Stimulated activated naive CD8-positive, alpha-beta T cell treated with anti-CD3 and anti-CD28 coated beads, Interleukin-15, Interleukin-2, amounts not matched to agents 100 U/mL and 50 U/mL, for 24 hours (primary cell): ENCODE measurements around the gene TMIGD3.
A peak's percentile ranks its signal among the peaks of the same experiment; 100 is the strongest.

Experiments used
- ATAC-seq: fragments of 150-1000 bp; cut with Tn5 transposase; one replicate; pipeline ENCODE4 v1.10.0; 2021
- DNase-seq: peaks from one replicate; pipeline ENCODE4 v3.0.0; 2021

The TMIGD3 gene

DNA sequence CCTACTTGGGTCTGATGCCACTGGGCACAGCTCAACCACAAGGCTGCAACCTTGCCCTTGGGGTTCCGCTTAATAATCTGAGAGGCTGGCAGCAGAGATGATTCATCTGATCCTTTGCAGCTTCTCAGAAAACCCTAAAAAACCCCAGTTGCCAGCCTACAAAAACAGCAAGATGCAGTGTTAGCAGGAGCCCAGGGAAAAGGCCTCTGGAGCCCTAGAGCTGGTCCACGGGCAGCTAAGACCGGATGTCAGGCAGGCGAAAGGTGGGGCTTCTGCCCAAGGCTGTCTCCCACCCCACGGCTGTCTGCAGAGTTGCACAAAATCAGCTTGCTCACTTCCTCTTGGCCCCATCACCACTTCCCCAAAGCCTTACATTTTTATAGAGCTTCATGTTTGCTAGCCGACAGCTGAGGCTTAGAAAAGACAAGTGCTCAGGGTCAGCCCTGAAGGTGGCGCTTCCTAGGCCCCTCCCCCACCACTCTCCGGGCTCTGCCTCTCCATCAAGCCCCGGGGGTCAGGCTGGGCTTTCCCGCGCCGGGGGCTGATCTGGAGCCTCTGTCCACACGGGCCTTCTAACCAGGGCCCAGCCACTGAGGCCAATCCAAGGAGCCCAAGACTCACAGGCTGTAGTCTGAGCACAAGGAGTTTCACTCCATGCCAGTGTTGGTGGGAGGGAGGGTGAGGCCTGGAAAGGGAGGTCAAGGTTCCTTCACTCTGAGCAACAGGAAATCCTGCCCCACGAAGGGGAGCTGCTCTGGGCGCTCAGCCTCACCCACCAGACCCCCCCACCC is 4.2 kb upstream of the TMIGD3 start:
- ATAC-seq = peak; percentile 75
- peak; percentile 73 for DNase-seq

DNA sequence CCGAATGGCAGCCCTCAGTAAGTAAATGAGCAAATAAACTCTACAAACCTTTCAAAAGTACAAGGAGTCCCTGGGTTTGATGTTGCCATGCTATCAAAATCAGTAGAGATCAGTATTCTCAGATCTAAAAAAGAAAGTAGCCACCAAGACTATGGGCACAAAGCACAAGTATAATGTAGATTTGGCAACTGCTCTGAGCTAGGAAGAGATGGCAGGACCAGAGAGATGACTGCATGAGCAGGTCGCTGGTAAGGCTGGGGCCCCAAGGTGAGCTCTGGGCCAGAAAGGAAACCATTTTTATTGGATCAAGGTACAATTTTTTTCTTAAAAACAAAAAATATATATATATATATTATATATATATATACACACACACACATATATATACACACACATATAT is 3.1 kb upstream of the TMIGD3 start:
- DNase-seq (no peak), ATAC-seq (no peak)

DNA sequence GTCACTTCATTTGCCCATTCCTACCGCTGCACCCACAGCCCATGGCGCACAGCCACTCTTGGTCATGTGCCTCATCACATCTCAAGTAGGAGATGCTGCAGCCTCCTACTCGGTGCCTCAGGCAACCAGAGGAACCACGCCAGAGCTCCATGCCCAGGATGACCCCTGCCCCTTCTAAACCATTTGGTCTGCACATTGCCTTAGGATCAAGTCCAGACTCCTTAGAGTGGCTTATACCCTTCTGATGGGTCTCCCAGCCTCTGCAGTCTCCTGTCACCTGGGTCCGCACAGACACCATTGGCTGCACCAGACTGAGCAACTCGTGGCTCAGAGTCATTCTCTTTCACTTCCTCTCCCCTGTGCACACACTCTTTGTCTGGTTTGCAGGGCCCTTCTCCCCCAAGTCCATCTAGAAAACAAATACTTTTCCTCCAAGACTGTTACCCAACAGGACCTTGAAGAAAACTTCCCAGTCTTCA is 2.2 kb upstream of the TMIGD3 start:
- ATAC-seq (peak; percentile 16), DNase-seq (peak; percentile 35)

DNA sequence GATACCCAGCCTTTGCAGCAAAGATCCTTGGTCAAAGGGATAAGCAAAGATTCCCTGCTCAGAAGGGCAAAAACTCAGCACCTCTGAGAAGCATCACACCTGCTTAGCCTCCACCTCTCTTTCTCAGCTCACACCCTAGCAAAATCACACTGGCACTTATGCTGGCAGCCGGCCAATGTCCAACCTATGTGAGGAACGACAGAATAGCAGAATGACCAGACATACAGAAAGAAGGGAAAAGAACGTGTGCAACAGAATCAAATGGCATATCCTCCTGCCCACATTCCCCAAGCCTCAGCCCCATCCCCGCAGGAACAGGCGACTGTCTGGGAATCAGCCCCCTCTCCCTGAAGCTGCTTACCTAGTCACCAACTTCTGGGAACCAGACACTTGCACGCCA is 664 bp upstream of the TMIGD3 start:
- DNase-seq (no peak), ATAC-seq (no peak)

DNA sequence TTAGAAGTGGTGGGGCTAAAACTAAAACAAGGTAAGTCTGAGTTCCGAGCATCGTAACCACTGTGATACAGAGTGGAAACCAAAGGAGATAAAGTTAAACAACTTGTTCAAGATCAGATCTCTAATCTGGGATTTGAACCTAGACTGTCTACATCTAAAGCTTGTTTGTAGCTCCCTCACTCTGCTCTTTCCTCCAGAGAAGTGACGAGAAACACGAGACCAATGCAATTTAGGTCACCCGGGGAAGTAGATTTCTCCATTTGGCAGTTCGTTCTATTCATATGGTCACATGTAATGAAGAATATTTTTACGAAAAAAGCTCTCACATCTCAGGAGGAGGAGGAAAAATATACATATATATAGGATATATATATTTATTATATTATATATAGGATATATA is 1.8 kb downstream of the TMIGD3 start:
- ATAC-seq = no peak
- DNase-seq = no peak

DNA sequence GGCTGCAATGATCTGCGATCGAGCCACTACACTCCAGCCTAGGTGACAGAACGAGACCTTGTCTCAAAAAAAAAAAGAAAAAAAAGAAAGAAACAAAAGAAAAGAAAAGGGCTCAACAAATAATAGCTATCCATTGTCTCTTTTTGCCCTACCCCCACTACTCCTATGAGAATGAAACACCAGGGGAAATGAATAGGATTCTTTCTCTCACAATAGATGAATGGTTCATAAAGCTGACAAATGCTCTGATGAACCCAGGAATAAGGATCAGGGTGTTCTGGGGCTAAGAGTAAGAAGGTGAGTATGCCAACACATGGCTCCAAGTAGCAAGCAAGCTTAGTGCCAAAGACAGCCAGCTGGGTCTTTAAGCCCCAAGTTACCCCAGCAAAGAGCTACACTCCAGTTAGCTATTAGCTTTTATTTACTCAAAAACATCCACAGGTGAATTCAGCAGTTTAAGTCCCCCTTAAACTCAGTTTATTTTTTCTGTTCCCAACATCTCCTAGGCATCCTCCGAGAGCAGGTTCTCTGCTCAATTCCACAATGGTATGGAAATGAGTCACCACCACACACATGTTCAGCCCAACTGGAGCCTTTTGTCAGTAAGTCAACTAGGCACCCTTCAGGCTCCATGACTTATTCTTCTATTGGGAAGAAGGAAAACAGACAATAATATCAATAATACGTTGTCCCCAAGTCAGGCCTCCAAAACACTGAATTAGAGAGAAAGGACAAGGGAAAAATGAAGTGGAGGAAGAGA is 4.2 kb downstream of the TMIGD3 start:
- ATAC-seq (no peak), DNase-seq (no peak)

DNA sequence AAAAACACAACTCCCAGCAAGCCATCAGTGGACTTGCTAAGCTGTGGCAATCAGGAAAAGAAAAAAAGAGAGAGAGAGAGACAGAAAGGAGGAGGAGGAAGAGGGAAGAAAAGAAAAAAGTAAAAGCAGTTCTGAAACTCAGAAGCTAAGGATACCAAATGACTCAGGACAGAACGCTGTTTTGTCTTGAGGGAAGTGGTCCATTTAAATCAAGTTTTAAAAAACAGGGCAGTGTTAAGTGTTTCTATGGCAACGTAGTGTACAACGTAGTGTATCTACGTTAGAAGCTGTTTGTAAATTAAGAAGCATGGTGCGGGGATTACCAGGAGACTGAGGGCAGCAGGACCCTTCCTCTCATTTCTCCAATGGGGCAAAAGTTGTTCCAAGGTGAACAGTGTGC is 5.8 kb downstream of the TMIGD3 start:
- no peak for DNase-seq
- peak; percentile 28 for ATAC-seq

DNA sequence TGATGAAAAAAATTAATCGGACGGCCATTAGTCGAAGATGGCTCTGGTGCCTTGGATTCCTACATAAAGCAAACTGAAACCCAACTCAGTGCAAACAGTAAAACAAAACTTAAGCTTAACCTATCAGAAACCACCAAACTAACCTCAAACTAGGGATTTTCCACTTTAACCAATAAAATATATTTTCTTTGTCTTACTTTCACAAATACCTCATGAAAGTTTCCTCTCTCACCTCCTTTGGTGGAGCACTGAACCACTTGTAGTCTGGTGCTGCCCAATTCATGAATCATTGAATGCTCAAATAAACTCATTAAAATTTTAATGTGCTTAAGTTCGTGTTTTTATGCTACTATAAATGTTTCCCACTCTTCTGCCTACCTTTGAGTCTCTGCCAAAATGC is 7.0 kb downstream of the TMIGD3 start:
- no peak for DNase-seq
- peak; percentile 71 for ATAC-seq

DNA sequence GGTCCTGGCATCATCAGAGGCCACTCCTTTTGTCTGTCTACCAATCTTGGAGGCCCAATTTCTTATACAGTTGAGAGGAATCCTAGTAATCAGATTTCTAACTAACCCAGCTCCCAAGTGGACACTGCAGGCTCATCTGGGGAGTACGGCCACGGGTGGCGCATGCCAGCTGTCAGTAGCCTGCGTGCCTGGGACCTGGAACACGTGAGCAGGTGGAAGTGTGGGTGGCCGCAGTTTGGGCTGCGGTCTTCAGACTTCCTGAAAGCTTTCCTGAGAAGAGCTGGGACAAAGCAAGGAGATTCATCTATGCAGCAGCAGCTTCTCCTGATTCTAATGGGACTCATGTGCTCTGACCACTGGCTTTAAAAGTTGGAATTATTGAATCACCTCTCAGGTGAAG is 12.4 kb downstream of the TMIGD3 start:
- DNase-seq = no peak
- ATAC-seq = no peak

DNA sequence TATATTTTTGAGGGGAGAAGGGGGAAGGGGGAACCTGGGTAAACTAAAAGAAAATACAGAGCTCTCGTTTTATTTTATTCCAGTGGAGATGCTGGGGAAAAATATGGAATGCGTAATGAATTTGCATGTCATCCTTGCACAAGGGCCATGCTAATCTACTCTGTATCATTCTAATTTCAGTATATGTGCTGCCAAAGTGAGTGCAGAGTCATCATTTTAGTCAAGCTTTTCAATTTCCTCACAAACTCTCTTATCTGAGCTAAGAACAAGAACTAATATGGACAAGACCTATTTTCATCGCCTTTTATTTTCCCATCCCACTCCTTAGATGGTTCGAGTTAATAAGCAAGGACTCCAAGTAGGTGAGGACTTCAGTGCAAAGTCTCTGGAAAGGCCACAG is 13.2 kb downstream of the TMIGD3 start:
- ATAC-seq (no peak), DNase-seq (no peak)

DNA sequence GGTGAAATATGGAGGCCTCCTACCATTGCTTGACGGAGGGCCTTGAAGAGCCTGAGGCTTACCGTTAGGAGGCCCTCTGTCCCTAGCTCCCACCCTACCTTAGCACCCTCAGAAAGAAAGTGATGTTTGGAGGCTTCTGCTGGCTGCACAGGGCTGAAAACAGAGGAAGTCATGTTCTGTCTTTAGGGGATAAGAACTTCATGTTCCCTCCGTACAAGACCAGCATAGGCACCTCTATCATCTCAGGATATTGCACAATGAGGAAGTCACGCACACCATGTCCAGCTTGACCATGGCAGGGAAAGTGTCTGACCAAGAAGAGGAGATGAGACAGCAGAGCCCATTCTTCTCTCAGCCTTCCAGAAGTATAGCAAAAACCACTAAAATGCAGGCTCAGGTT is 13.8 kb downstream of the TMIGD3 start:
- no peak for DNase-seq
- ATAC-seq = no peak

DNA sequence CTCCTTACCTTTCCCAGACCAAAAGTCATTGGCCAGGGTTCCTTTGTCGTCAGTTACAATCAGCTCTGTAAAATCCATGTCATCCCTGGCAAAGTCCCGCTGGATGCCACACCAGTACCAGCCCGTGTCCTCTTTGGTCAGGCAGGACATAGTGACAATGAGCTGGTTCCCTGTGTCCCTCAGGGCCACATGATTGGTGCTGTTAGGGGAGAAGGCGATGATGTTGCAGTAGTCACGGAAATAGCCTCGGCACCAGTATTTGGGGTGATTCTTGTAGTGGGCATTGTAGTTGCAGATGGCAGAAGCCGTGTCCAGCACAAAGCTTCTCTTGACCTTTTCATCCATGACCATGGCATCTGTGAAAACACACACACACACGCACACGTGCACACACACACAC is 14.8 kb downstream of the TMIGD3 start:
- DNase-seq (no peak), ATAC-seq (no peak)

DNA sequence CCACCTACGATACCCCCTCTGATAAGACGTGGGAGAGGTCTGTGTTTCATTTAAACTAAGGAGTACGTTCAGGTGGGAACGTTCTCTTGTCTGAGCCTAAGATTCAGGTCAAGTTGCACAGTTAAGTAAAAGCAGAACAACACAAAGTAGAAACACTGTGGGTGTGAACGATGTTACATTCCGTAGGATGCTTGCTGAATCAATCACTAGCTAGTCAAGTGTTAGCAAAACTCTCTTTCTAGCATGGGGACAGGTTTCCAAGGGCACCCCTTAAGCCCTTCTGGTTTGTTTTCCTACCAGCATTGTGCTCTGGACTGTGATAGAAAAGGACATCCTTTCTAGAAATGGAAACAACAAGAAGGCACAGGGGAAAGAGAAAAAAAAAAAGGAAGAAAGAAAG is 16.3 kb downstream of the TMIGD3 start:
- no peak for ATAC-seq
- DNase-seq = no peak

DNA sequence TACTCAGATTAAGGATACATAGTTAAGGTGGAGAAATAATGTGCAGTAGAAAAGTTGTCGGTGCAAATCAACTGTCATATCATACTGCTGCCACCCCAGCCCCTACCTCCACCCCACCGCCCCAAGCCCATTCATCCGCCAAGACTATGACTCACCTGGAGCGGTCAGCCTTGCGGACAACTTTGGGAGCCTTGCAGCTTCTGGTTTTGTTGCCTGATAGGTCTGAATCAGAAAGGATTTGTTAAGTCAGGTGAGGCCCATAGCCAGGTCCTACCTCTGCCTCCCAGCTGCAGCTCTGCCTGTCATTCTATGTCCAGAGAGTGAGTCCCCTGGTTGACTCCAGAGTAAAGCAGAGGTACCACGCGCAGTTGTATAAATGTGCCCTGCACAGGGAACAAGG is 17.0 kb downstream of the TMIGD3 start:
- no peak for DNase-seq
- ATAC-seq = no peak

DNA sequence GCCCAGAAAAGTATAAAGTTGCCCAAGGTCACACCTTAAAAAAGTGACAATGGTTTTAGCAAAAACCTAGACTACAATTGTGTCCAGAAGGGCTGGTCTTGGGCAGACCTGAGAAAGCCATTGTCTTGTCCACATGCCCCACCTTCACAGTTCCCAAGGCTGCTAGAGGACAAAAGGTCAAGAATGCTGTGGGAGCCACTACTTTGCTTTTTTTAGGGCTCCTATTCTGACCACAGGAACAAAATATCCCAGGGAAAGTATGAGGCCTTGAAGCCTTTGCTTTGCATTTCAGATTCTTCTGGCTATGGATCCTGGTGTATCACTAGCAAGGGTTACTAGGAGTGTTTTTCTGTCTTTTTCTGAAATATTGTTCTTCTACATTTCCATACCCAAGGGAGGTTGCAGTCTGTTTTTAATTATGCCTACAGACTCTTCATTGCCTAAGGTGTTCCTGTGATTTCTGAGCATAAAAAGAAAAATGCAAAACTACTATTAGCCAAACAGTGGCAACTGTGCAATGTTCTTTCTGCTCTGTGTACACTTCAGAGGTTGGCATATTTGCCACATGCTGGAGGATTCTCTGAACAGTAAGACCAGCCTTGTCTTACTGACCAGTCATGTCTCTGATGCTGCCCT is 18.9 kb downstream of the TMIGD3 start:
- DNase-seq (no peak), ATAC-seq (no peak)

DNA sequence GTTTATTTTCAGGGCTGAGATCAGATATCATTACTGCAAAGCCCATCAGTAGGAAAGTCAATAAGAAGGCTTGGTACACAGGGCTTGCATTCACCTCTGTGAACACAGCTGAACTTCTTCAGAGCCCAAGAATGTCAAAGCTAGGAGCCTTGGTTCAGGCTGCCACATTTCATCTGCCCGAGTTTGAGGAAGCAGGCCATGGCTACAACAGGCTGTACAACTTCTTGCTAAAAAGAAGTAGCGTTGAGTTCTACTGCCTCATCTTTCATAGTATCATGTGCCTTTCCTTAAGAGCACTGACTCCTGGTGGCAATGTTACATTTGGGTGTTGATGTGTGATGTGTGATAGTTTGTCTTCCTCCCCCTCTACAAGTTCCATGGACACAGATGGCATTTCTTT is 19.6 kb downstream of the TMIGD3 start:
- no peak for ATAC-seq

DNA sequence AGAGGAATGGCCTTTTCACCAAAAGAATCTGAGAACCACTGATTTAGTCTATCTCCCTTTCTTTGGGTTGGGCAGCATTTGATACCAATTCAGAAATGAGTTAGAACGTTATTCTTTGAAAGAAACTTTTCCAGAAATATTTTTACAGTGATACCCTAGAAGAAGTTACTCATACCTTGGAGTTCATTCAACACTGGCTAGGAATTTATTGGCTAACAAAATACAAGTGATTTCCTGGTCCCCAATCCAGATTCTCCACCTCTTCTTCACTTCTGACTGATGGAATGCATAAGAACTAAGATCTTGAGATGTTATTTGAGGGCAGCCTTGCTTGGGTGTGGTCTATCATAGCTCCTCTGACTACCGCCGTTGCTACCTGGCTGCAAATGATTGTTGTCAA is 20.3 kb downstream of the TMIGD3 start:
- ATAC-seq (no peak), DNase-seq (no peak)

More for the DNA sequence above, 19.6 kb downstream of the TMIGD3 start:
- no peak for DNase-seq

DNA sequence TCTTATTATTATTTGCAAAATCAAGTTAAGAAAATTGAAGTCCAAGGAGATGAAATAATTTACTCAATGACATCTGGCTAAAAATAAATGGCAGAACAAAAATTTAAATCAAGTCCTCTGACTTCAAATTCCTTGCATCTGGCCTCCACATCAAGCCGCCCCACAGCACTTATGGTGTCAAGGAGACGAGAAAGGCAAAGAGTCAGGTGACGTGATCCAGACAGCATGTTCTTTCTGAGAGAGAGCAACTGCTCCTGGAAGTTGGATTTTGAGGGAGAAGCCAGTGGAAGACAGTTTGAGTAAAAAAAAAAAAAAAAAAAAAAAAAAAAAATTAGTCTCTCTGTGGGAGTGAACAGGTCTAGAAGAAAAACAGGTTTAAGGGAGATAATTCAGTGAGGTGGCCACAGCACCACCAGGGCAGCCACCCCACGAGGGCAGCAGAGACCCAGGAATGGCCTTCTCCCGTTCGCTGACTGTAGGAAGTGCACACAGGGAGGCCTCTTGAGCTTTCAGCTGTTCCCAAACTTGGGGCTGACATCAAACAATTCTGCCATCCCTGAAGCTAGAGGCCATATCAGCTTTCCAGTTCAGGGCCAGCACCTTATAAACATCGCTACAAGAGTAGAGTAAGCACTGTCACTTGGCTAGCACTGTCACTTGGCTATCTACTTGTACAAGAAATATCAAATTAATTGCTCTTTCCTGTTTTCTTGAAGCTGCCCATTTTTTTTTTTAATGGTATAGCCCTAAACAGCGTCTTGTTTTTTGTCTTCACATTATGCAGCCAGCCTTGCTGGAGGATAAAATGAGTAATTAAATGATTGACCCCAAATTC is 21.8 kb downstream of the TMIGD3 start:
- ATAC-seq = peak; percentile 74

DNA sequence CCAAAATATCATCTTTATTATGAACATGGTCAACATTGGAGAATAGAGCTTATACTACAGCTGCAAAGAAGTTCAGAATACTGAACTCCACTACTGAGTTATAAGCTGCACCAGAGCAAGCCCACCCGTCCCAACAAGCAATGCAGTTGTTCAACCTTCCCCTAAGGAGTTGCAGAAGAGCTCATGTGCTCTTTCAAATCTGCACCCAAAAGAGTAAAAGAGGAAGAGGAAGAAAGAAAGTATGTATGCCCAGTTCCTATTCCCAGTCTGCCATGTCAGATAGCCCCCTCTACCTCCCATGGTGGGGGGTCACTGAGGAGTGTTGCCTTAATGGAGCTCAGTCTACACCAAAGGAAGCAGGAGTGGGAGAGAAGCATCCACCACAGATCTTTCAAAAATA is 22.8 kb downstream of the TMIGD3 start:
- ATAC-seq = no peak
- DNase-seq = no peak

More for the DNA sequence above, 21.8 kb downstream of the TMIGD3 start:
- DNase-seq = peak; percentile 72

DNA sequence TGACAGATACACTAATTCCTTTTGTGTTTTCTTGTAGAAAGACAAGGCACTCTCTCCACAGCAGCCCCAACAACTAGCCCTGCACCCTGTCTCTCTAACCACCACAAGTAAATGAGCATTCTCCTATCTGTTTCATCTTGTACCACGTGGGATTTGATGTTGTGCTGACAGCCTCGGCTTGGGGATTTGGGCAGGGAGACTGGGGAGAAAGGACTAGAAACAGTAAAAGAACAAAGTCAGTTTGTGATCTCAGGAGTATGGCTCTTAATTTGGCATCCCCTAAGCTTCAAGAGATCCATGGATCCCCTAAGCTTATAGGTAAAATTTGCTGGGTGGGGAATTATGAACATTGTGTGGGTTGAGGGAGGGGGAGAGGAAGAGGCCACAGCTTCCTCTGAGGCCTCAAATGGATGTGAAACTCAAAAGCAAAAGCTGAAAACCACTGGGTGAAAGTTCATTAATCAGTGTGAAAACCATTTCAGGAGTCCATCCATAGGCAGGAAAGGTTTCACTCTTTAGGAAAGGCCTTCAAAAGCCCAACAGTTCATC is 26.6 kb downstream of the TMIGD3 start:
- ATAC-seq (peak; percentile 65), DNase-seq (peak; percentile 30)

DNA sequence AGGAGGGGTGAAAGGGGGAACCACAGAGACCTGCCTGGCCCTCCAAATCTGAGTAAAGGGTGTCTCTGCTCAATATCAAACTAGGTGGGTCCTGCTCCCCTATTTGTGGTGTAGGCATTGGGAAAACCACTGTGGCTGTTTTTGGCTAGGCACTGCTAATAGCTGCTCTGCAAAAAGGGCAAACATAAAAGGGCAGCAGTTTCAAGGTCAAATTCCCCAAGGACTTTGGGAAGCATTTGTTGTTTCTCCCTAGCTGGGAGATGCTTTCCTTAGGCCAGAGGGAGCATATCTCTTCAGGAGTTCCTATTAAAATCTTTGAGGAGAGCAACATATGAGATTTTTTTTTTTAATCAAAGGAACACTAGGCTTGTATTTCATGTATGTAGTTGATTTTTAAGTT is 27.2 kb downstream of the TMIGD3 start:
- no peak for ATAC-seq
- DNase-seq = no peak

DNA sequence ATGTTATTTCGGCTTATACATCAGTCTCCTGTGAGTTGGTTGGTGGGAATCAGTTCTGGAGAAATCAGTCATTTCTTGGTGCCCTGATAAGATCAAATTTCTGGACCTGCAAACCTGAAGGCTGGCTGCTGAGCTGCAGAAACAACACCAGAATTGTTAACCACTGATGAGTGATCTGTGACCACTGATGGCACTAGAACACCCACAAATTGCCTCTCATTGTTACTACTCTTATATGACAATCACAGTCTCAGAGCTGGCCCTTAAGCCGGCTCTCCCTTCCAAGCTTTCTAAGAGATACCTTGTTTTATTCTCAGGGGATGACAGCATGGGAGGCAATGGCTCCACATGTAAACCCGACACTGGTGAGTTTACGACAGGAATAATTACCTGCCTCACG is 27.7 kb downstream of the TMIGD3 start:
- ATAC-seq = peak; percentile 84
- peak; percentile 45 for DNase-seq
